ENCODE data around the gene KRTAP9-8.
"Not testable (repeated sequence)": the region's sequence is repeated elsewhere in the genome, so short reads cannot be mapped to it uniquely, and the experiment has no call there.

KRTAP9-8 gene

DNA sequence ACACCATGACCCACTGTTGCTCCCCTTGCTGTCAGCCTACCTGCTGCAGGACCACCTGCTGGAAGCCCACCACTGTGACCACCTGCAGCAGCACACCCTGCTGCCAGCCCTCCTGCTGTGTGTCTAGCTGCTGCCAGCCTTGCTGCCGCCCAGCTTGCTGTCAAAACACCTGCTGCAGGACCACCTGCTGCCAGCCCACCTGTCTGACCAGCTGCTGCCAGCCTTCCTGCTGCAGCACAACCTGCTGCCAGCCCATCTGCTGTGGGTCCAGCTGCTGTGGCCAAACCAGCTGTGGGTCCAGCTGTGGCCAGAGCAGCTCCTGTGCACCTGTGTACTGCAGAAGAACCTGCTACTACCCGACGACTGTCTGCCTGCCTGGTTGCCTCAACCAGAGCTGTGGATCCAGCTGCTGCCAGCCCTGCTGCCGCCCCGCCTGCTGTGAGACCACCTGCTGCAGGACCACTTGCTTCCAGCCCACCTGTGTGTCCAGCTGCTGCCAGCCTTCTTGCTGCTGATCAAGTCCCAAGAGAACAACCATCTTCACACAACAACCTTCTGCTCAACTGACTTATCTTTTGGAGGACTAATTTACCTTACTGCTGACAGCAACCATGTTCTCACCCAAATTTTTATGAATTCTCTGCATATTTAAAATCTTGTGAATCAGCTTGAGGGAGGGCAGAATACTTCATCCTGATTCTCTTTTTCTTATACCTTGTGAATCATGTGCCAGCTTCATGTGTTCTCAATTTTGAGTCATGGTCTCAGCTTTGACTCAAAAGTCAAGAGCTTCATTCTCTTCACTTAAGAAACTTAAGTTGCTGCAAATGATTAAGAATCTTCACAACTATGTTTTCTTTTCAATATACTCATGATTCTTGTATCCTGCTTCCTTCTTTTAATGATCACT is 17.8 kb downstream of the KRTAP9-8 start, which contains the start of gene KRTAP9-9:
Gene KRTAP9-9 (plus strand): TSS at position 4 of the 910 bp plus-strand sequence.
- DNase-seq (ENCODE audit: low spot score), result not testable (repeated sequence)

DNA sequence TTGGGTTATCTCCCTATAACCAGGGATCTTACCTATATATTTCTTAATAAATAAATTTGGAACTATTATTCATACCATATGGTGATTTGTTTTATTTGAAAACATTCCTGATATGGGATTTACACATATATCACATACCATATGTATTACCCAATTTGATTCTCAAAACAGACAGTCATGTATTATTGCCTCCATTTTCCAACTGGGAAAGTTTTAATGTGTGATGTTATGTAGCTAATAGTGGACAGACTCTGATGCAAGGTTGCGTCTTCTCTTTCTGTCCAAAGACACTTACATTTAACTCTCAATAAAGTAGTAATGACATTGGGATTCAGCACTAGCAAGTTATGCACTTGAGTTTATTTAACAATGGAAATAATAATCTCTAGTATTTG is 18.5 kb downstream of the KRTAP9-8 start:
- no peak for DNase-seq (ENCODE audit: low spot score)

DNA sequence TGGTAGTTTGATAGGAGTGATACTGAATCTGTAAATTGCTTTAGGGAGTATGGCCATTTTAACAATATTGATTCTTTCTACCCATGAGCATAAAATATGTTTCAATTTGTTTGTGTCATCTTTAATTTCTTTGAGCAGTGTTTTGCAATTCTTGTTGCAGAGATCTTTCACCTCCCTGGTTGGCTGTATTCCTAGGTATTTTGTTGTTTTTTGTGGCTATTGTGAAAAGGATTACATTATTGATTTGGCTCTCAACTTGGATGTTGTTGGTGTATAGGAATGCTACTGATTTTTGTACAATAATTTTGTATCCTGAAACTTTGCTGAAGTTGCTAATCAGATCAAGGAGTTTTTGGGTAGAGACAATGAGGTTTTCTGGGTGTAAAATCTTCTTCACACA is 20.6 kb downstream of the KRTAP9-8 start:
- no peak for DNase-seq (ENCODE audit: low spot score)

DNA sequence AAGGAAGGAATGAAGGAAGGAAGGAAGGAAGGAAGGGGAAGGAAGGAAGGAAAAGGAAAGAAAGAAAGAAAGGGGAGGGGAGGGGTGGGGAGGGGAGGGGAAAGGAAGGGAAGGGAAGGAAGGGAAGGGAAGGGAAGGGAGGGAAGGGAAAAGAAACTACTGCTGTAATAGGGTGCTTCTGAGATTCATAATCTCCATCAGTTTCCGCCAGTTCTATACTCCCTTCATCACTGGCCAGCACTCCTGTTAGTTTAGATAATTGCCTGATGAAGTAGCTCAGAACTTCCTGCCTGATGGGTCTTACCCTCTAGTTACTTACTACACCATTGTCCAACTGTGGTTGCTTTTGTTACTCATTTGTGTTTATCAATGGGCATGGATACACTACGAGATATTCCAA is 25.4 kb downstream of the KRTAP9-8 start:
- no peak for DNase-seq (ENCODE audit: low spot score)

DNA sequence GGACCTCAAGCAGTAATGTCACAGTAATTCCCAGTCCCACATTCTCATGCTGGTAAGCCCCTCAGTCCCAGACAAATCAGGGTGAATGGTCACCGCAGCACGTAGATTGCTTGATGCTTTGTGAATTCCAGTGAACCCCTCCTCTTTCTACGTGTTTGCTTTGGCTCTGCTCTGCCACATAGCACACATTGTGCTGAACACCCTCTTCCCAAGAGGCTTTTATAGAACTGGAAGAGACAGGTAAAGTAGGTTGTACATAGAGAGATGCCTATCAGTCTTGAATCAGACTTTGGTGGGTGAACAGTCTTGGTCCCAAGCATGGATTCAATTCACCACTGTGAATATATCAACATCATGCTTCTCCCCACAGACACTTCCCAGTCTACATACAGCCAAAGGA is 26.8 kb downstream of the KRTAP9-8 start:
- DNase-seq (ENCODE audit: low spot score), result no peak

DNA sequence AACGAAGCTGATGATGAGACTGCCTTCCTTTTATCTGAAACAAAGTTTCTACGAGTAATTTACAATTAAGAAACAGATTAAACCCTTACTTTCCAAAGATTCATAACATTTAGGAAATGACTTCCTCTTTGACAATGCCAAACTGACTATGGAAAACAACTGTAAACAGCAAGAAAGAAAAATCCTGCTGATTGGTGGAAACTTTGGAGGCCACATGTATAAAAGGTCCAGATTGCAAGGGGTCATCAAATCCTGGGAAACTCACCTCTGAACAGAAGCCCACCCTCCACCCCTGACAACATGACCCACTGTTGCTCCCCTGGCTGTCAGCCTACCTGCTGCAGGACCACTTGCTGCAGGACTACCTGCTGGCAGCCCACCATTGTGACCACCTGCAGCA is 27.3 kb downstream of the KRTAP9-8 start, which contains the start of gene KRTAP9-6:
Gene KRTAP9-6 (plus strand): TSS at position 301 of the 400 bp plus-strand sequence. CDS start 0 bp downstream, at position 301.
- no peak for DNase-seq (ENCODE audit: low spot score)

DNA sequence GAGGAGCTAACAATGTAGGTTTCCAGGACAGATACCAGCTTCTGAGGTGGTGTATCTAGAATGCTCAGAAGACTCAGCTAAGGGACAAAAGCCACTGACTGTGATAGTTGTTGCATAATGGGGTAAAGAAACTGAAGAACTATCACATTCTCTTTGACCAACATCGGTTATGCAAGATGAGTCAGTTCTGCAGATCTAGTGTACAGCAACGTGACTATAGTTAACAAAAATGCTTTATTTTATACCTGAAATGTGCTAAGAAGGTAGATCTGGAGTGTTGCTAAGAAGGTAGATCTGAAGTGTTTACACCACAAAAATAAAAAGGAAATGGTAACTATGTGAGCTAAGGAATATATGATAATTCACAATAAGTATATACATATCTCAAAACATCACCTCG is 29.9 kb downstream of the KRTAP9-8 start:
- DNase-seq (ENCODE audit: low spot score), result no peak

DNA sequence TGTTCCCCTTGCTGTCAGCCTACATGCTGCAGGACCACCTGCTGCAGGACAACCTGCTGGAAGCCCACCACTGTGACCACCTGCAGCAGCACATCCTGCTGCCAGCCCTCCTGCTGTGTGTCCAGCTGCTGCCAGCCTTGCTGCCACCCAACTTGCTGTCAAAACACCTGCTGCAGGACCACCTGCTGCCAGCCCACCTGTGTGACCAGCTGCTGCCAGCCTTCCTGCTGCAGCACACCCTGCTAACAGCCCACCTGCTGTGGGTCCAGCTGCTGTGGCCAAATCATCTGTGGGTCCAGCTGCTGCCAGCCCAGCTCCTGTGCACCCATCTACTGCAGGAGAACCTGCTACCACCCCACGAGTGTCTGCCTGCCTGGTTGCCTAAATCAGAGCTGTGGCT is 33.5 kb downstream of the KRTAP9-8 start:
- not testable (repeated sequence) for DNase-seq (ENCODE audit: low spot score)

DNA sequence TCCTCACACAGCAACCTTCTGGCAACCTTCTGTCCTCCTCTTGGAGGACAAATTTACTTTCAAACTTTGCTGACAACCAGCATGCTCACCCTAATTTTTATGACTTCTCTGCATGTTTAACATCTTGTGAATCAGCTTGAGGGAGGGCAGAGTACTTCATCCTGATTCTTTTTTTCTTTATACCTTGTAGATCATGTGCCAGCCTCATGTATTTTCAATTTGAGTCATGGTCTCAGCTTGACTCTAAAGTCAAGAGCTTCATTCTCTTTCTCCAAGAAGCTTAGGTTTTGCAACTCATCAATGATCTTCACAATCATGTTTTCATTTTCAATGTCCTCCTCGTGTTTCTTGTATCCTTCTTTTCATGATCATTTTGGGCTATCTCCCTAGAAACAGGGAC is 34.1 kb downstream of the KRTAP9-8 start:
- no peak for DNase-seq (ENCODE audit: low spot score)

DNA sequence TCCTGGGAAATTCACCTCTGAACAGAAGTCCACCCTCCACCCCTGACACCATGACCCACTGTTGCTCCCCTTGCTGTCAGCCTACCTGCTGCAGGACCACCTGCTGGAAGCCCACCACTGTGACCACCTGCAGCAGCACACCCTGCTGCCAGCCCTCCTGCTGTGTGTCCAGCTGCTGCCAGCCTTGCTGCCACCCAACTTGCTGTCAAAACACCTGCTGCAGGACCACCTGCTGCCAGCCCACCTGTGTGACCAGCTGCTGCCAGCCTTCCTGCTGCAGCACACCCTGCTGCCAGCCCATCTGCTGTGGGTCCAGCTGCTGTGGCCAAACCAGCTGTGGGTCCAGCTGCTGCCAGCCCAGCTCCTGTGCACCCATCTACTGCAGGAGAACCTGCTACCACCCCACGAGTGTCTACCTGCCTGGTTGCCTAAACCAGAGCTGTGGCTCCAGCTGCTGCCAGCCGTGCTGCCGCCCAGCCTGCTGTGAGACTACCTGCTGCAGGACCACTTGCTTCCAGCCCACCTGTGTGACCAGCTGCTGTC is 37.9 kb downstream of the KRTAP9-8 start, which contains the start of gene KRTAP9-7:
Gene KRTAP9-7 (plus strand): TSS at position 51 of the 543 bp plus-strand sequence. CDS start 0 bp downstream, at position 51.
- DNase-seq (ENCODE audit: low spot score), result not testable (repeated sequence)

DNA sequence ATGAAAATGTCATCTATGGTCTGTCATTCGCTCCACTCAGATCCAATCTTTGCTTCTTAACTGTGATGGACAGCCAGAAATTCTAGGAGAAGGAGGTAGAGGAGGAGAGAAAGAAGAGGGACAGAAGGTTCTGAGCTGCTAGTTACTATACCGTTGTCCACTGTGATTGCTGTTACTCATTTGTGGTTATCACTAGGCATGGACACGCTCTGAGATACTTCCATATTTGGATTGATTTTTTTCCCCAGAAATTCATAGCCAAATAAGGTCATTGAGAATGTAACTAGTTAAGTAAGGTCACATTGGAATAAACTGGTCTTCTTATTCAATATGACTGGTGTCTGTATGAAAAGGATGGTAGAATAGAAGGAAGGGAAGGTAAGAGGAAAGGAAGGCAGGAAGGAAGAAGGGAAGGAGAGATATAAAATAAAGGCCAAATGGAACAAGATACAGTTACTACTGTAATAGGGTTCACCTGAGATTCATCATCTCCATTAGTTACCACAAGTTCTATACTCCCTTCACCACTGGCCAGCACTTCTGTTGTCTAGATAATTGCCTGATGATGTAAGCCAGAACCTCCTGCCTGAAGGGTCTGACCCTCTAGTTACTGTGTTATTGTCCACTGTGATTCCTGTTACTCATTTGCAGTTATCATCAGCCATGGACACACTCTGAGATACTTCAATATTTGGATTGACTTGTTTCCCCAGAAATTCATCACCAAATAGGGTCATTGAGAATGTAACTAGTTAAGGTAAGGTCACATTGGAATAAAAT is 40.6 kb downstream of the KRTAP9-8 start:
- no peak for DNase-seq (ENCODE audit: low spot score)

DNA sequence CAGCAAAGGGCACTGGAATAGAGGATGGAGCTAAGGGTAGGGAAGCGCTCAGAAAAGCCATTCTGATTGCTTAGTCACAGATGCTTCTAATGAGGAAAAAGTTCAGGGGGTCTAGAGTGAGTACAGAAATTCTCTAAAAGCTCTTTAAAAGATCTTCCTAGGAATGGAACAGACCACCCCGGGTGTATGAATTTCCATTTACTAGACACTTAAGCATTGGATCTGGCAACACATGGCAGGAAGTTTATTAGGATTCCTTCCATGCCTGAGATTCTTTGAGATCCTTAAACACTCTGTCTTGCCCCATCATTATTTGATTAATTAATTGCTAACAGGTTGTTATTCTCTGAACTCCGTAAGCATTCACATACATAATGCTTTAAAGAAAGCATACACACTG is 46.2 kb downstream of the KRTAP9-8 start:
- DNase-seq (ENCODE audit: low spot score), result no peak

DNA sequence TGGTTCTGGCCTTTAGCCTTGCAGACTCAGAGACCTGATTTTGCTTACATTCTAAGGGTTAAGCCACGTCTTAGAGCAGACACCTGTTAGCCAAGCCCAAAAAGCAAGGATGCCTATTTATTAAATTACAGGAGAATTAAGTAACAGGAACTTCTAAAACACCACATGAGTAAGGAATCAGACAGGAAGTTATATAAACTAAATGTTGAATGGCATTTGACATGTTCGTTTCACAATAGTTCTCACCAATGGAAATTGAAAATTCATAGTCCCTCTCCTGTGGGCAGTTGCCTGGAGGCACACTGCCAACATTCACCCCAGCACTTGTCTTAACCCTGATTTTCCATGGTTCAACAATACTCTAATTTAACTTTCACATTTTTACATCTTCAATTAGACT is 46.7 kb downstream of the KRTAP9-8 start:
- no peak for DNase-seq (ENCODE audit: low spot score)

DNA sequence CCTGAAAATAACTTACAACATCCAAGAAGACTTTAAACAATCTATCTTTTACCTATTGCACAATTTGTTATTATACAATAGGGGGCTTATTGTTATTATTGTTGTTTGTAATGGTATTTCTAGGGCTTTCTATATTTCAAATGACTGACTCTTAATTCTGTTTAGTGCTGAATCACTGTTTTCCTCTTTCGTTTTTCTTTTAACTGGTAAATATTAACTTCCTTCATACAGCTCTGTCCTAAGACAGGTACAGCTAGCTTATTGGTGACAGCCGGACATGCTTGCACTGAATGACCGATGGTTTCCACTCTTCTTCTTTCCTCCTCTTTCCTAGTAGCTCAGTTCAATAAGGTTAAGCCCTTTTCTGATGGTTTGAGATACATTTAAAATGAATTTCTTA is 49.3 kb downstream of the KRTAP9-8 start:
- DNase-seq (ENCODE audit: low spot score), result no peak

All from globus pallidus (tissue), 1 donor.